Stromal cell of bone marrow (primary cell): ENCODE data around the gene ARHGDIG.

Experiments used
- DNase-seq: peaks from one replicate; pipeline ENCODE4 v3.0.0-alpha.2; 2012; ENCODE audit warnings: low read depth

ARHGDIG gene

GRCh38 chr16:281660-282255, 1.4 kb downstream of the ARHGDIG start:
- DNase-seq = no peak

GRCh38 chr16:282491-282890, 2.1 kb downstream of the ARHGDIG start:
- no peak for DNase-seq

DNA sequence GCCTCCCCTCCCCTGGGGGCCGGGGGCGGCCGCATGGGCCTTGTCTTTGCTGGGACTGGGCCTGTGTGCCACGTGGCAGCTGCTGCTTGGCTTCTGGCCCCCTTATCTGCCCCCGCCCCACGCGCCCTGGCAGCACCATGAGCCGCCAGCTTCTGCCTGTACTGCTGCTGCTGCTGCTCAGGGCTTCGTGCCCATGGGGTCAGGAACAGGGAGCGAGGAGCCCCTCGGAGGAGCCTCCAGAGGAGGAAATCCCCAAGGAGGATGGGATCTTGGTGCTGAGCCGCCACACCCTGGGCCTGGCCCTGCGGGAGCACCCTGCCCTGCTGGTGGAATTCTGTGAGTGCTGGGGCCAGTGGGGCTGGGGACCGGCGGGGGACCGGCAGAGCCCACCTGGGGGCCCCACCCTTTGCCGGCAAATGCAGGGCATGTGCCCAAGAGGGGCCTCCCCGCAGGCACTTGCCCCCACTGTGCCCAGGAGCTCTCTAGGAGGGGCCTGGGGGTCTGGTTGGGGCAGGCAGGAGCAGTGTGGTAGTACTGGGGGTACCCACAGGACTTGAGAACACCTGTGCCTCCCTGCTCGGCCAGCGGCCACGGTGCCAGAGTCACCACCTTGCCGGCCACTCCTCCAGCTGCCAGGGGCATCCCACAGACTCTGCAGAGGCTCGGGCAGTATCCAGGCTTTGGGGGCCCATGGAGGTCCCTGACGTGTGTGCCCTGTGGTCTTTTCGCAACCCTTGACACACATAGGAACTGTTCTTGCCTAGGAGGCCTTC, 2.8 kb downstream of the ARHGDIG start, which contains the start of gene PDIA2:
Gene PDIA2 (plus strand): TSS at position 132 of the 773 bp plus-strand sequence. CDS start 6 bp downstream, at position 138.
- DNase-seq = no peak

- no peak for DNase-seq
Observed at GRCh38 chr16:284204-285120, 4.1 kb downstream of the ARHGDIG start.

DNA sequence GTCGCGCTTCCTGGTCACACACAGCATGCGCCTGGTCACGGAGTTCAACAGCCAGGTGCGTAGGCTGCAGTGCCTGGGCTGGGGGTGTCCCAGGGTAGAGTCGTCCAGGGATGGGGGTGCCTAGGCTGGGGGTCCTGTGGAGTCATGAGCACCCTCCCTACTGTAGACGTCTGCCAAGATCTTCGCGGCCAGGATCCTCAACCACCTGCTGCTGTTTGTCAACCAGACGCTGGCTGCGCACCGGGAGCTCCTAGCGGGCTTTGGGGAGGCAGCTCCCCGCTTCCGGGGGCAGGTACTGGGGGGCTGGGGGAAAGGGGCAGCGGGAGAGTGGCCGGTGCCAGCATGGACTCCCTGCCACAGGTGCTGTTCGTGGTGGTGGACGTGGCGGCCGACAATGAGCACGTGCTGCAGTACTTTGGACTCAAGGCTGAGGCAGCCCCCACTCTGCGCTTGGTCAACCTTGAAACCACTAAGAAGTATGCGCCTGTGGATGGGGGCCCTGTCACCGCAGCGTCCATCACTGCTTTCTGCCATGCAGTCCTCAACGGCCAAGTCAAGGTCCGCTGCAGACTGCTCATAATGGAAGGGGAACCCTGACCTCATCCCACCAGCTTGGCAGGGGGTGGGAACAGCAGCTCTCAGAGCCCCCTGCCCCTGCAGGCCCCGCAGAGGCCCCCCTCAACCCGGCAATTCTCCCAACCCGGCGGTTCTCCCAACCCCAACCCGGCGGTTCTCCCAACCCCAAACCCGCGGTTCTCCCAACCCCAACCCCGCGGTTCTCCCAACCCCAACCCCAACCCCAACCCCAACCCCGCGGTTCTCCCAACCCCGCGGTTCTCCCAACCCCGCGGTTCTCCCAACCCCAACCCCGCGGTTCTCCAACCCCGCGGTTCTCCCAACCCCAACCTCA, 5.0 kb downstream of the ARHGDIG start:
- no peak for DNase-seq

- no peak for DNase-seq
Observed at GRCh38 chr16:286491-287297, 6.3 kb downstream of the ARHGDIG start.

- DNase-seq = no peak
Observed at GRCh38 chr16:287298-287811, 7.0 kb downstream of the ARHGDIG start.

GRCh38 chr16:287981-288920, 7.9 kb downstream of the ARHGDIG start:
- DNase-seq = no peak

- no peak for DNase-seq
Observed at GRCh38 chr16:289395-289997, 9.1 kb downstream of the ARHGDIG start.

DNA sequence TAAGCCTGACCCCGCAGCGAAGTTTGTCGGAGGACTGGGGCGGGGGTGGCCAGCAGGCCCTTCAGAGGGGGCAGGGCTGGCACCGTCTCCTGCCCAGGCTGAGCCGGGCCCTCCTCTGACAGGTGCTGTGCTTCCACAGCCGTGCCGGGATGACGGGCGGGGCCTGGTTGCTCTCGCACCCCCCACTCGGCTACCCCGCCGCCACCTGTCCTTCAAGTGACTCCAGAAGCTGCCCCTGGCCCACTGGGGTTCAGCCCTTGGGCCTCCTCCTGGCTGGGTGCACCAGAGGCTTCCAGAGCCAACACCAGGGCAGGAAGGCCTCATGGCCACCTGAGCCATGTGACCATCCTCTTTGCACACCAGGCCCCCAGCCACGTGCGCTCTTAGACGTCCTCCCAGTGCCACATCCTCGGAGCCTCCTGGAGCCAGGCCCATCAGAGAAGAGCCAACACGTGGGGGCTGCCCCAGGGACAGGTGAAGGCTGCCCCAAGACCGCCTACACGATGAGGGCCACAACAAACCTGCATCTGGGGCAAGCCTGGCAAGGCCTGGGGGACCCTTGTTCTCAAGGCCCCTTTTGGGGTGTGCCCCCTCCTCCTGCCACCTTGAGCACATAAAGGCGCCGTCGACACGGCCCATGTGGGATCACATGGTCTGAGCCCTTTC, 9.8 kb downstream of the ARHGDIG start:
- no peak for DNase-seq

- no peak for DNase-seq
Observed at GRCh38 chr16:290681-291405, 10.5 kb downstream of the ARHGDIG start.

- no peak for DNase-seq
Observed at GRCh38 chr16:291539-291938, 11.1 kb downstream of the ARHGDIG start.

DNA sequence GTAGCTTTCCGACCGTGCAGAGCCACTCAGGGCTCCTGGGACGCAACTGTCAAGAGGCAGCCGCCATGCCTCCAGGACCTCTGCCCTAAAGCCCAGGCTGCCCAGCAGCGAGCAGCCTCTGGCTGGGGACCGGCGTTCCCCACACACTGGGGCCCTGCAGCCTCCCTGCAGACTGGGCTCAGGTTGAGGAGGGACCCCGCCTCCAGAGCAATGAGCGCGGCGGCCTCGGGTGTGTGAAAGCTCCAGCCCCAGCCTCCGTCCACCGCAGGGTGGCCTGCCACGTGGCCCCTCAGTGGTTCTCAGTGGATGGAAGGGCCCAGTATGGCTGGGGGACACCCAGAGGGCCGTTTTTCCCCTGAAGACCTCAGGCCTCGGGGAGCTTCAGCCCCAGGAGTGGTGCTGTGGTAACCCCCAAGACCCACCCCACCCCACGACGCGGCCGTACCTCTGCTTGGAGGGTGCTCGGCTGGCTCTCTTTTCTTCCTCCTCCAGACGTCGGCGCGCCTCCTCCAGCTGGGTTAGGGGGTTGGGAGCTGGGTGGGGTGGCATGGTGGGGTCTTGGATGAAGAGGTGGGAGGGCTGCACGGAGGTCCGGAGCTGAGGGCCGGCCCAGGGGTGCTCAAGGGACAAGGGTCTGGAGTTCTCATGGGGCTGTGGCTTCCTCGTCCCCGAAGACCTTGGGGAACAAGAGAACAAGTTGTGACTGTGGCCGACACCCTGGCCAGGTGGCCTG, 12.8 kb downstream of the ARHGDIG start:
- DNase-seq = no peak

- DNase-seq = no peak
Observed at GRCh38 chr16:296276-296675, 15.9 kb downstream of the ARHGDIG start.

DNA sequence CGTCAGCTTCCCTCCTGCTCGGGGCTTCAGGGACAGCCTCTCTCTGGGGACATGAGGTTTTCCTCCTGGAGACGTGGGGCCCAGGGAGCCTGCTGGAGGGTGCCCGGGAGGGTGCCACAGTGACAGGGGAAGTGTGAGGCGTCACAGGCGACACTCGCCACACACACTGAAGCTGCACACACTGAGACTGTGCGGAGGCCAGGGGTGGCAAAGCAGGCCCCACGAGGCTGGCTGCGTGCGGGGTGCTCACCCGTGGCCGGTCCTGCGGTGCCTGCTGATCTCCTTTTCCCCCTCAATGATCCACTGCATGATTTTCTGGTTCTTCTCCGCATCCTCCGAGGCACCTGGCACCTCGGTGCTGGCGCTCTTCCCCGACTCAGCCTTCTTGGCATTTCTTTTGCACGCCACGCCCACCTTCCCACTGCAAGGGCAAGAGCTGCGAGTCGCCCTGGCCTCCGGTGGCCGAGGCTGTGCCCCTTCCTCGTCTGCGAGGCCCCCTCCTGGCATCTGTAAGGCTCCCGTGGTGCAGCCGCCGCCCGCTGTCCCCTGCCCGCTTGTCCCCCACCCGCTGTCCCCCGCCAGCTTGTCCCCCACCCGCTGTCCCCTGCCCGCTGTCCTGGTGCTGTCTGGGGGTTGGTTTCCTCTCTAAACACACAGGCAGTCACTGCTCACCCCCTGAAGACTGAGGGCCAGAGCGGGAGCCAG, 16.6 kb downstream of the ARHGDIG start:
- DNase-seq = no peak

- DNase-seq = no peak
Observed at GRCh38 chr16:297832-298231, 17.4 kb downstream of the ARHGDIG start.
